T-cell (primary cell): ENCODE data around the gene SERPINH1. TPM values are rescaled to one million over a fixed set of nuclear protein-coding genes. Genes with fewer than 3 reads are reported as not detected.

ENCODE experiments used
- ATAC-seq, 4 experiments: fragments of 200-7000 bp in 3 of 4; fragments of 150-1000 bp in 1 of 4; cut with Tn5 transposase; replicated peaks in 1 of 4; 1 replicate in 3 of 4; 2 replicates in 1 of 4; pipeline ENCODE4 v1.10.0; 2021; ENCODE audit warnings: moderate library complexity in 3 of 4, mild to moderate bottlenecking in 2 of 4, moderate number of reproducible peaks in 1 of 4
- CTCF ChIA-PET, 2 donors: fragments of 300-600 bp; sonication (Branson Sonifier 250); formaldehyde crosslinking; loops; one replicate each; lab custom pipeline; 2022; ENCODE audit warnings: antibody characterized with exemption in 2 of 2; lab: Charles Lee
- POLR2A ChIA-PET, 2 donors: fragments of 300-600 bp; sonication (Branson Sonifier 250); formaldehyde crosslinking; loops; one replicate each; lab custom pipeline; 2022; ENCODE audit warnings: antibody characterized with exemption in 2 of 2; lab: Charles Lee
- DNase-seq, 35 experiments: peaks; one replicate each; pipeline versions ENCODE4 v3.0.0 to v3.0.0-alpha.2; 2013 to 2023
- H3K27ac ChIP-seq: one replicate; pipeline ENCODE4 v1.5.1; 2013; ENCODE audit warnings: low read length
- H3K27me3 ChIP-seq, 2 experiments: replicated peaks in 1 of 2; 1 replicate in 1 of 2; 2 replicates in 1 of 2; pipeline versions ENCODE4 v1.6.1 to v1.7.0; 2013; ENCODE audit warnings: low read length in 1 of 2, mixed read lengths in 1 of 2; ENCODE audit not compliant: control insufficient read depth in 2 of 2, insufficient read depth in 2 of 2; ENCODE audit errors: extremely low read depth in 1 of 2
- H3K36me3 ChIP-seq, 2 donors: 1 replicate in 1 of 2; 2 replicates in 1 of 2; pipeline versions ENCODE4 v1.6.1 to v1.7.0; 2013; ENCODE audit warnings: low read length in 1 of 2; ENCODE audit not compliant: control insufficient read depth in 2 of 2, insufficient read depth in 1 of 2; ENCODE audit errors: extremely low read depth in 1 of 2
- H3K4me1 ChIP-seq, 2 experiments: 1 replicate in 1 of 2; 2 replicates in 1 of 2; pipeline versions ENCODE4 v1.6.1 to v1.7.0; 2013; ENCODE audit warnings: low read length in 2 of 2, mixed read lengths in 1 of 2; ENCODE audit not compliant: insufficient read depth in 2 of 2, control insufficient read depth in 1 of 2; ENCODE audit errors: extremely low read depth in 1 of 2
- H3K4me3 ChIP-seq, 2 donors: 1 replicate in 1 of 2; 2 replicates in 1 of 2; pipeline versions ENCODE4 v1.5.1 to v1.7.0; 2013; ENCODE audit warnings: mild to moderate bottlenecking in 2 of 2, low read length in 1 of 2, moderate library complexity in 1 of 2; ENCODE audit not compliant: control insufficient read depth in 1 of 2; ENCODE audit errors: extremely low read depth in 1 of 2
- H3K9me3 ChIP-seq: 2 replicates; pipeline ENCODE4 v1.7.0; 2013
- H3K27ac Mint-ChIP-seq, 2 donors: one replicate each; pipeline ENCODE4 v1.8.0; 2020 to 2021; ENCODE audit warnings: mild to moderate bottlenecking in 2 of 2, mixed read lengths in 2 of 2
- H3K27me3 Mint-ChIP-seq, 2 donors: one replicate each; pipeline ENCODE4 v1.8.0; 2021 to 2022; ENCODE audit warnings: mixed read lengths in 2 of 2
- H3K36me3 Mint-ChIP-seq: one replicate; pipeline ENCODE4 v1.8.0; 2021; ENCODE audit warnings: mixed read lengths
- H3K4me1 Mint-ChIP-seq, 3 donors: one replicate each; pipeline ENCODE4 v1.8.0; 2020 to 2022; ENCODE audit warnings: mixed read lengths in 3 of 3, mild to moderate bottlenecking in 1 of 3
- H3K4me3 Mint-ChIP-seq, 3 donors: one replicate each; pipeline ENCODE4 v1.8.0; 2020 to 2022; ENCODE audit warnings: mild to moderate bottlenecking in 3 of 3, mixed read lengths in 3 of 3, moderate library complexity in 3 of 3
- H3K9me3 Mint-ChIP-seq, 3 donors: one replicate each; pipeline ENCODE4 v1.8.0; 2020 to 2022; ENCODE audit warnings: mixed read lengths in 3 of 3
- WGBS: methylation state at CpG from one replicate; pipeline ENCODE4 v1.1.5; 2013; ENCODE audit warnings: missing lambda C conversion rate; ENCODE audit not compliant: insufficient coverage; 5-methylcytosine and 5-hydroxymethylcytosine counted together
- total RNA-seq, 35 experiments: library from RNA in 6 of 35; stranded (reverse) in 6 of 35; fragments of 120-200 nt in 1 of 35; gene quantifications; one replicate each; pipeline versions ENCODE4 v1.2.1 to v1.2.4 and lab custom pipeline; 2013 to 2026

Gene SERPINH1
- total RNA-seq, 5 donors from 2014 or later (not counting 1 experiment from before 2014, with no cell fraction given) = 5.2 to 16.4 (median 13.9) TPM

DNA sequence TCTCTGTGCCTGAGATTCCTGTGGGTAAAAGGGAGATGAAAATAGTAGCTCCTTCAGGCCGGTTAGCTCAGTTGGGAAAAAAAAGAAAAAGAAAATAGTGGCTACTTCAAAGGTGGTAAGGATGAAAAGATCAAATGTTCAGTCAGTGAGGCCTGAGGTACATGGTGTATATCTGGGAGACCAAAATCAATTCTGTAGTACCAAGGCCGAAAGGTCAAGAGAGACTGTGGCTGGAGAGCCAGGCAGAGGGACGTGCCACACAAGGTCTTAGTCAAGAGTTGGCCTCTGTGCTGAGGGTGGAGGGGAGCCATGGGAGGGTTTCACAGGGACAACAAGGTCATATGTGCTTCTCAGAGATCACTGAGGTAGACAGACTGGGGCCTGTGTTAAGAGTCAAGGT, 31.5 kb upstream of the SERPINH1 start:
- Histone ChIP-seq H3K27ac (no peak overlapping the region), H3K9me3 (no peaks in the 10 kb centered on the region), H3K4me1 (peaks cover 3 to 35% of the 10 kb centered on the region in 2 experiments), H3K27me3 (no peaks in the 10 kb centered on the region), H3K4me3 (no peak overlapping the region), H3K36me3 (no peaks in the 10 kb centered on the region)
- no peaks in the 10 kb centered on the region for H3K9me3 Mint-ChIP-seq
- H3K4me3 Mint-ChIP-seq = no peak overlapping the region
- CTCF ChIA-PET = interaction anchor here (0.5 to 6.8 kb wide), 6 partner anchors 10 to 144 kb away, joined by 3 to 64 read pairs (median 3); no protein-coding TSS in a partner anchor
- POLR2A ChIA-PET = no interaction called here
- 70% methylated on average over 2 of the region's 3 CpGs for WGBS
- no peak for ATAC-seq
- peaks cover 22 to 50% (median 28%) of the 10 kb centered on the region in 3 donors for H3K4me1 Mint-ChIP-seq
- H3K27ac Mint-ChIP-seq = no peak overlapping the region
- H3K36me3 Mint-ChIP-seq = no peaks in the 10 kb centered on the region
- no peak for DNase-seq
- no peaks in the 10 kb centered on the region for H3K27me3 Mint-ChIP-seq

- Histone ChIP-seq H3K27me3 (no peaks in the 10 kb centered on the region), H3K27ac (no peak overlapping the region), H3K9me3 (no peaks in the 10 kb centered on the region), H3K4me1 (peaks cover 3 to 38% of the 10 kb centered on the region in 2 experiments), H3K4me3 (no peak overlapping the region), H3K36me3 (no peaks in the 10 kb centered on the region)
- no peaks in the 10 kb centered on the region for H3K27me3 Mint-ChIP-seq
- ATAC-seq (no peak), DNase-seq (no peak)
- peaks cover 22 to 52% (median 29%) of the 10 kb centered on the region in 3 donors for H3K4me1 Mint-ChIP-seq
- CTCF ChIA-PET = interaction anchor here (0.8 to 6.8 kb wide), 6 partner anchors 23 to 123 kb away, joined by 3 to 64 read pairs (median 4); no protein-coding TSS in a partner anchor
- H3K9me3 Mint-ChIP-seq = no peaks in the 10 kb centered on the region
- WGBS = 72% methylated on average over 2 of the region's 4 CpGs
- POLR2A ChIA-PET = no interaction called here
- H3K36me3 Mint-ChIP-seq = no peaks in the 10 kb centered on the region
- H3K4me3 Mint-ChIP-seq = no peak overlapping the region
- peak overlapping the region in 1 of 2 donors; percentile 65 for H3K27ac Mint-ChIP-seq
Observed at GRCh38 chr11:75531325-75531724, 30.7 kb upstream of the SERPINH1 start.

GRCh38 chr11:75532200-75533048, 29.6 kb upstream of the SERPINH1 start:
- Mint-ChIP-seq H3K4me1 (peaks cover 28 to 54% (median 33%) of the 10 kb centered on the region in 3 donors), H3K27ac (no peak overlapping the region), H3K9me3 (no peaks in the 10 kb centered on the region), H3K4me3 (no peak overlapping the region), H3K27me3 (peaks cover 0 to under 1% of the 10 kb centered on the region in 2 donors), H3K36me3 (no peaks in the 10 kb centered on the region)
- no peaks in the 10 kb centered on the region for H3K27me3 ChIP-seq
- H3K36me3 ChIP-seq = no peaks in the 10 kb centered on the region
- no peak overlapping the region for H3K4me3 ChIP-seq
- H3K9me3 ChIP-seq = no peaks in the 10 kb centered on the region
- WGBS = 0% methylated on average over 1 of the region's 7 CpGs
- no peak overlapping the region for H3K27ac ChIP-seq
- H3K4me1 ChIP-seq = peaks cover 3 to 44% of the 10 kb centered on the region in 2 experiments
- peak; percentile 74 to 93 (median 89) for ATAC-seq
- DNase-seq = peak; percentile 51 to 90 (median 76)
- CTCF ChIA-PET = interaction anchor here (0.5 to 6.8 kb wide), 9 partner anchors 9 to 144 kb away, joined by 3 to 64 read pairs (median 4); no protein-coding TSS in a partner anchor
- POLR2A ChIA-PET = interaction anchor here in 1 of 2 donors (0.6 kb wide), 2 partner anchors 62 to 78 kb away, joined by 3 read pairs; no protein-coding TSS in a partner anchor

GRCh38 chr11:75533896-75534258, 28.2 kb upstream of the SERPINH1 start:
- H3K4me3 ChIP-seq = no peak overlapping the region
- DNase-seq (no peak), ATAC-seq (no peak)
- no peak overlapping the region for H3K4me3 Mint-ChIP-seq
- no peaks in the 10 kb centered on the region for H3K27me3 ChIP-seq
- H3K27ac Mint-ChIP-seq = peak overlapping the region in 1 of 2 donors; percentile 14
- H3K9me3 Mint-ChIP-seq = no peaks in the 10 kb centered on the region
- 86% methylated on average over 1 of the region's 1 CpG for WGBS
- H3K36me3 Mint-ChIP-seq = no peaks in the 10 kb centered on the region
- no peak overlapping the region for H3K27ac ChIP-seq
- H3K4me1 ChIP-seq = peaks cover 3 to 50% of the 10 kb centered on the region in 2 experiments
- ChIA-PET POLR2A (interaction anchor here (0.6 to 0.7 kb wide), 2 partner anchors 35 to 126 kb away, joined by 3 to 4 read pairs; no protein-coding TSS in a partner anchor), CTCF (interaction anchor here (0.6 to 6.8 kb wide), 6 partner anchors 62 to 957 kb away, joined by 3 to 64 read pairs (median 4); no protein-coding TSS in a partner anchor)
- peaks cover 0 to 10% of the 10 kb centered on the region in 2 donors for H3K27me3 Mint-ChIP-seq
- H3K36me3 ChIP-seq = no peaks in the 10 kb centered on the region
- H3K9me3 ChIP-seq = no peaks in the 10 kb centered on the region
- H3K4me1 Mint-ChIP-seq = peaks cover 34 to 60% (median 37%) of the 10 kb centered on the region in 3 donors

GRCh38 chr11:75534259-75535069, 27.6 kb upstream of the SERPINH1 start:
- H3K27ac Mint-ChIP-seq = peak overlapping the region; percentile 14 to 50
- Histone ChIP-seq H3K9me3 (no peaks in the 10 kb centered on the region), H3K4me3 (no peak overlapping the region), H3K27me3 (no peaks in the 10 kb centered on the region), H3K27ac (no peak overlapping the region), H3K4me1 (peaks cover 3 to 50% of the 10 kb centered on the region in 2 experiments), H3K36me3 (no peaks in the 10 kb centered on the region)
- no peaks in the 10 kb centered on the region for H3K9me3 Mint-ChIP-seq
- no peak overlapping the region for H3K4me3 Mint-ChIP-seq
- ChIA-PET CTCF (interaction anchor here (0.6 to 6.8 kb wide), 6 partner anchors 74 to 957 kb away, joined by 3 to 64 read pairs (median 5); no protein-coding TSS in a partner anchor), POLR2A (interaction anchor here in 1 of 2 donors (0.6 kb wide), 1 partner anchor 35 kb away, joined by 3 read pairs; no protein-coding TSS in a partner anchor)
- DNase-seq = no peak
- peaks cover 0 to 10% of the 10 kb centered on the region in 2 donors for H3K27me3 Mint-ChIP-seq
- no peaks in the 10 kb centered on the region for H3K36me3 Mint-ChIP-seq
- WGBS = 36% methylated on average over 10 of the region's 15 CpGs
- peaks cover 34 to 60% (median 37%) of the 10 kb centered on the region in 3 donors for H3K4me1 Mint-ChIP-seq
- ATAC-seq = no peak
